HCT116 (cell line): ENCODE results near the gene BMF. TPM values are rescaled to one million over a fixed set of nuclear protein-coding genes. Genes with fewer than 3 reads are reported as not detected.

Experiments used
- ATAC-seq: fragments of 200-7000 bp; cut with Tn5 transposase; 2 replicates; pipeline ENCODE4 v1.9.1; 2020; ENCODE audit warnings: mild to moderate bottlenecking, moderate library complexity
- BruUV-seq: library from RNA; stranded (reverse); fragments of 400-500 nt; replicated peaks from 2 replicates; lab custom pipeline; 2021; lab: Mats Ljungman, UMichigan
- CTCF ChIA-PET: fragments of 300-600 bp; sonication (Branson Sonifier 250); formaldehyde crosslinking; loops from one replicate; lab custom pipeline; 2021; ENCODE audit warnings: antibody characterized with exemption; lab: Charles Lee
- POLR2A ChIA-PET: fragments of 300-600, 350-600 bp; sonication (Branson Sonifier 250); formaldehyde crosslinking; loops from one replicate; lab custom pipeline; 2021; ENCODE audit warnings: antibody characterized with exemption; lab: Charles Lee
- RAD21 ChIA-PET, 2 experiments: fragments of 300-600 bp; sonication (Branson Sonifier 250); formaldehyde crosslinking; loops; one replicate each; lab custom pipeline; 2023; ENCODE audit warnings: low total read pairs in 2 of 2; ENCODE audit not compliant: uncharacterized antibody in 2 of 2, unreplicated experiment in 2 of 2, low non-redundant PET in 1 of 2; lab: Charles Lee
- DNase-seq: peaks from one replicate; pipeline ENCODE4 v3.0.0-alpha.2; 2010; ENCODE audit warnings: low read depth, low spot score
- H2AFZ ChIP-seq: fragments of 200-600 bp; shearing (Covaris generic), sonication (generic); 2 replicates; pipeline ENCODE4 v1.6.1; 2017; ENCODE audit warnings: low read depth, mixed run types, mixed read lengths, antibody characterized with exemption, low read length; ENCODE audit not compliant: poor library complexity, severe bottlenecking
- H3K27ac ChIP-seq: 2 replicates; pipeline ENCODE4 v1.5.1; 2012; ENCODE audit warnings: low read depth, low read length
- H3K27me3 ChIP-seq: fragments of 200-600 bp; sonication (generic); 2 replicates; pipeline ENCODE4 v1.6.1; 2016; ENCODE audit warnings: mixed run types, low read length, mixed read lengths; ENCODE audit not compliant: insufficient read depth
- H3K36me3 ChIP-seq, 2 experiments: fragments of 200-500 bp in 1 of 2; fragments of 200-600 bp in 1 of 2; sonication (Bioruptor generic) in 1 of 2; sonication (generic) in 1 of 2; 2 replicates each; pipeline versions ENCODE4 v1.5.1 to v1.6.1; 2014 to 2016; ENCODE audit warnings: low read length in 2 of 2, inconsistent platforms in 1 of 2, mixed read lengths in 1 of 2, mixed run types in 1 of 2; ENCODE audit not compliant: insufficient read depth in 2 of 2, control insufficient read depth in 1 of 2
- H3K4me1 ChIP-seq, 2 experiments: fragments of 200-600 bp in 1 of 2; sonication (generic) in 1 of 2; 2 replicates each; pipeline versions ENCODE4 v1.5.1 to v1.6.1; 2012 to 2017; ENCODE audit warnings: low read length in 2 of 2, inconsistent platforms in 1 of 2, mild to moderate bottlenecking in 1 of 2, mixed read lengths in 1 of 2, mixed run types in 1 of 2, moderate library complexity in 1 of 2; ENCODE audit not compliant: insufficient read depth in 2 of 2, control insufficient read depth in 1 of 2
- H3K4me2 ChIP-seq: fragments of 200-600 bp; sonication (generic); 2 replicates; pipeline ENCODE4 v1.6.1; 2017; ENCODE audit warnings: mixed run types, low read length, mixed read lengths
- H3K4me3 ChIP-seq, 2 experiments: fragments of 200-600 bp in 1 of 2; sonication (generic) in 1 of 2; replicated peaks in 1 of 2; 2 replicates each; pipeline ENCODE4 v1.5.1; 2011 to 2016; ENCODE audit warnings: low read length in 2 of 2, control low read depth in 1 of 2, low read depth in 1 of 2, mild to moderate bottlenecking in 1 of 2, mixed read lengths in 1 of 2, mixed run types in 1 of 2
- H3K79me2 ChIP-seq: fragments of 200-600 bp; sonication (generic); 2 replicates; pipeline ENCODE4 v1.6.1; 2017; ENCODE audit warnings: mild to moderate bottlenecking, mixed run types, low read length, moderate library complexity, mixed read lengths; ENCODE audit not compliant: insufficient read depth
- H3K9ac ChIP-seq: fragments of 200-600 bp; sonication (generic); 2 replicates; pipeline ENCODE4 v1.6.1; 2016; ENCODE audit warnings: low read length, mixed read lengths
- H3K9me2 ChIP-seq: fragments of 200-600 bp; sonication (generic), shearing (Covaris generic); 2 replicates; pipeline ENCODE4 v1.6.1; 2017; ENCODE audit warnings: mixed run types, mild to moderate bottlenecking, moderate library complexity; ENCODE audit not compliant: insufficient read depth
- H3K9me3 ChIP-seq, 2 experiments: fragments of 200-500 bp in 1 of 2; fragments of 200-600 bp in 1 of 2; sonication (Bioruptor generic) in 1 of 2; sonication (generic) in 1 of 2; 2 replicates each; pipeline ENCODE4 v1.6.1; 2014 to 2017; ENCODE audit warnings: low read length in 2 of 2, mixed read lengths in 2 of 2, inconsistent platforms in 1 of 2, low read depth in 1 of 2, mild to moderate bottlenecking in 1 of 2, mixed run types in 1 of 2, moderate library complexity in 1 of 2; ENCODE audit not compliant: control insufficient read depth in 1 of 2, insufficient read depth in 1 of 2
- H4K20me1 ChIP-seq: fragments of 200-600 bp; sonication (generic), shearing (Covaris generic); 2 replicates; pipeline ENCODE4 v1.6.1; 2017; ENCODE audit warnings: mixed run types, mild to moderate bottlenecking, moderate library complexity; ENCODE audit not compliant: insufficient read depth
- CEBPB ChIP-seq: IDR thresholded peaks from 2 replicates; pipeline ENCODE4 v1.6.1; 2012; ENCODE audit warnings: low read depth
- EGR1 ChIP-seq: IDR thresholded peaks from 2 replicates; pipeline ENCODE4 v1.6.1; 2012; ENCODE audit warnings: low read depth
- ELF1 ChIP-seq: IDR thresholded peaks from 2 replicates; pipeline ENCODE4 v1.6.1; 2012; ENCODE audit warnings: low read depth, borderline replicate concordance
- EZH2 ChIP-seq: fragments of 200-600 bp; sonication (generic); IDR thresholded peaks from 2 replicates; pipeline ENCODE4 v1.6.1; 2017; ENCODE audit warnings: antibody characterized with exemption, mixed run types
- FOSL1 ChIP-seq: IDR thresholded peaks from 2 replicates; pipeline ENCODE4 v1.6.1; 2012; ENCODE audit warnings: low read depth
- JUND ChIP-seq: IDR thresholded peaks from 2 replicates; pipeline ENCODE4 v1.6.1; 2012
- POLR2A ChIP-seq: IDR thresholded peaks from 2 replicates; pipeline ENCODE4 v1.7.0; 2011; ENCODE audit warnings: borderline replicate concordance; ENCODE audit not compliant: insufficient read depth, insufficient read length; ENCODE audit errors: extremely low read depth
- POLR2AphosphoS5 ChIP-seq: IDR thresholded peaks from 2 replicates; pipeline ENCODE4 v1.6.1; 2011; ENCODE audit warnings: mild to moderate bottlenecking, low read depth, low read length, moderate library complexity
- RAD21 ChIP-seq: IDR thresholded peaks from 2 replicates; pipeline ENCODE4 v1.6.1; 2012; ENCODE audit warnings: low read depth, mild to moderate bottlenecking
- SIN3A ChIP-seq: IDR thresholded peaks from 2 replicates; pipeline ENCODE4 v1.6.1; 2012; ENCODE audit warnings: low read depth
- SRF ChIP-seq: IDR thresholded peaks from 2 replicates; pipeline ENCODE4 v1.6.1; 2012; ENCODE audit warnings: low read depth
- YY1 ChIP-seq: IDR thresholded peaks from 2 replicates; pipeline ENCODE4 v1.6.1; 2011; ENCODE audit warnings: low read length, low read depth, moderate library complexity, mild to moderate bottlenecking; ENCODE audit not compliant: insufficient replicate concordance; ENCODE audit errors: extremely low read depth
- ZNF274 ChIP-seq: fragments of 200-500 bp; sonication (Bioruptor generic); IDR thresholded peaks from 2 replicates; pipeline ENCODE4 v1.6.1; 2014; ENCODE audit warnings: mild to moderate bottlenecking, low read depth, low read length, inconsistent platforms
- intact Hi-C: fragments of 100-400 bp; cut with micrococcal nuclease; formaldehyde crosslinking; loops from 2 replicates; pipeline ENCODE4 v1.10.0; 2022
- total RNA-seq: library from RNA; stranded (reverse); gene quantifications from one replicate; pipeline ENCODE4 v1.2.1, GENCODE V29; 2021; ENCODE audit not compliant: unreplicated experiment
- TF ChIP-seq, protein P1 (sequence below): IDR thresholded peaks from 2 replicates; pipeline ENCODE4 v1.6.1; 2012

The BMF gene
- total RNA-seq, 1 experiment from 2014 or later = 1.0 TPM

GRCh38 chr15:40040770-40041169, 67.9 kb downstream of the BMF start:
- CTCF ChIA-PET = interaction anchor here (1.0 to 1.9 kb wide), 2 partner anchors 9 to 234 kb away, joined by 3 to 5 read pairs; no protein-coding TSS in a partner anchor

GRCh38 chr15:40040293-40040635, 68.4 kb downstream of the BMF start:
- Histone ChIP-seq H3K27ac (no peak overlapping the region), H3K4me3 (peak overlapping the region; percentile 78 to 96), H3K4me2 (peak overlapping the region; percentile 85), H3K9me3 (no peaks in the 10 kb centered on the region), H4K20me1 (no peaks in the 10 kb centered on the region), H3K4me1 (peaks cover 12 to 25% of the 10 kb centered on the region in 2 experiments), H3K36me3 (peaks cover 15 to 16% of the 10 kb centered on the region in 2 experiments), H3K79me2 (peaks cover 37% of the 10 kb centered on the region), H3K9me2 (no peaks in the 10 kb centered on the region), H3K9ac (peak overlapping the region; percentile 85), H3K27me3 (no peaks in the 10 kb centered on the region), H2AFZ (no peak overlapping the region)
- ATAC-seq (no peak), DNase-seq (no peak)
- ChIA-PET CTCF (interaction anchor here (1.2 to 1.9 kb wide), 2 partner anchors 9 to 235 kb away, joined by 5 to 6 read pairs; no protein-coding TSS in a partner anchor), RAD21 (interaction anchor here in 1 of 2 experiments (1.0 kb wide), 1 partner anchor 235 kb away, joined by 3 read pairs; no protein-coding TSS in a partner anchor), POLR2A (no interaction called here)
- no TSS peak for BruUV-seq
- no peak for TF ChIP-seq RAD21
- no peak for TF ChIP-seq POLR2A
- no peak for TF ChIP-seq YY1
- no peak for TF ChIP-seq EZH2
- no peak for TF ChIP-seq ELF1
- no peak for TF ChIP-seq EGR1
- no peak for TF ChIP-seq CEBPB
- no peak for TF ChIP-seq SRF
- no peak for TF ChIP-seq ZNF274
- intact Hi-C loops = loop anchor here (10.0 kb wide), 1 partner anchor 125 kb away; the partner anchor contains the start of gene BUB1B

More at GRCh38 chr15:40040770-40041169, 67.9 kb downstream of the BMF start:
- no peaks in the 10 kb centered on the region for H3K9me2 ChIP-seq
- RAD21 ChIA-PET = no interaction called here
- no peak for TF ChIP-seq EZH2
- TF ChIP-seq ZNF274 = no peak
- no peak for TF ChIP-seq SRF
- TF ChIP-seq, protein P1, sequence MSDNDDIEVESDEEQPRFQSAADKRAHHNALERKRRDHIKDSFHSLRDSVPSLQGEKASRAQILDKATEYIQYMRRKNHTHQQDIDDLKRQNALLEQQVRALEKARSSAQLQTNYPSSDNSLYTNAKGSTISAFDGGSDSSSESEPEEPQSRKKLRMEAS = no peak
- no peak for TF ChIP-seq JUND
- no peak for TF ChIP-seq POLR2AphosphoS5
- TF ChIP-seq SIN3A = no peak
- TF ChIP-seq FOSL1 = no peak
- peaks cover 15 to 30% of the 10 kb centered on the region in 2 experiments for H3K4me1 ChIP-seq
- POLR2A ChIA-PET = no interaction called here
- H4K20me1 ChIP-seq = no peaks in the 10 kb centered on the region
- no TSS peak for BruUV-seq
- H3K27me3 ChIP-seq = no peaks in the 10 kb centered on the region
- no peak for ATAC-seq
- no peak overlapping the region for H3K9ac ChIP-seq
- no peak overlapping the region for H3K27ac ChIP-seq
- intact Hi-C loops = loop anchor here (10.0 kb wide), 1 partner anchor 124 kb away; the partner anchor contains the start of gene BUB1B
- H2AFZ ChIP-seq = no peak overlapping the region
- no peak for DNase-seq
- H3K9me3 ChIP-seq = no peaks in the 10 kb centered on the region
- no peak overlapping the region for H3K4me3 ChIP-seq
- peaks cover 10 to 12% of the 10 kb centered on the region in 2 experiments for H3K36me3 ChIP-seq
- no peak overlapping the region; the same call in 1 of the 2 replicates for H3K4me2 ChIP-seq
- peaks cover 37% of the 10 kb centered on the region for H3K79me2 ChIP-seq
